ENCODE measurements around the gene VRK1.
"Not testable (repeated sequence)": the region's sequence is repeated elsewhere in the genome, so short reads cannot be mapped to it uniquely, and the experiment has no call there.

Gene VRK1

GRCh38 chr14:96883974-96884373 is 86.8 kb downstream of the VRK1 start:
- DNase-seq (ENCODE audit: low read depth in 2 of 2) = not testable (repeated sequence)

DNA sequence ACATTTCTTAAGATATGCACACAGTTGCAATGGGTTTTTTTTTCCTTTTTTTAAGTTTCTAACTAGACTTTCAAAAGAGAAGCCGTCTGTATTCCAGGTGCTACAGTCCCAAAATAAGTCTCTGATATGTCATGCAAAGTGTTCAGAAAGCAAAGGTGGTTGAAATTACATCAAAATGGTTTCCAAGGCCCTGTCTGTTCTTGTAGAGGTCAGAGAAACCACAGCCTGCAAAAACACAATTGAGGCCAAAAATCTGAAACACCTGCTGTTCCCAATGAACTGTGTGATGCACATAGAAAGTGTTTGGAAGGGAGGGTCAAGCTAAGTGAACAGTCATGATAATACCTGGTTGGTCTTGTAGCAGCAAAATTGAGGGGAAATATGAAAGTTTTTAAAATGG is 91.0 kb downstream of the VRK1 start:
- no peak for DNase-seq (ENCODE audit: low read depth in 2 of 2)

- no peak for DNase-seq (ENCODE audit: low read depth in 2 of 2)
Observed at GRCh38 chr14:96888593-96888992, 91.4 kb downstream of the VRK1 start.

- DNase-seq (ENCODE audit: low read depth in 2 of 2) = no peak
Observed at GRCh38 chr14:96889091-96889490, 91.9 kb downstream of the VRK1 start.

DNA sequence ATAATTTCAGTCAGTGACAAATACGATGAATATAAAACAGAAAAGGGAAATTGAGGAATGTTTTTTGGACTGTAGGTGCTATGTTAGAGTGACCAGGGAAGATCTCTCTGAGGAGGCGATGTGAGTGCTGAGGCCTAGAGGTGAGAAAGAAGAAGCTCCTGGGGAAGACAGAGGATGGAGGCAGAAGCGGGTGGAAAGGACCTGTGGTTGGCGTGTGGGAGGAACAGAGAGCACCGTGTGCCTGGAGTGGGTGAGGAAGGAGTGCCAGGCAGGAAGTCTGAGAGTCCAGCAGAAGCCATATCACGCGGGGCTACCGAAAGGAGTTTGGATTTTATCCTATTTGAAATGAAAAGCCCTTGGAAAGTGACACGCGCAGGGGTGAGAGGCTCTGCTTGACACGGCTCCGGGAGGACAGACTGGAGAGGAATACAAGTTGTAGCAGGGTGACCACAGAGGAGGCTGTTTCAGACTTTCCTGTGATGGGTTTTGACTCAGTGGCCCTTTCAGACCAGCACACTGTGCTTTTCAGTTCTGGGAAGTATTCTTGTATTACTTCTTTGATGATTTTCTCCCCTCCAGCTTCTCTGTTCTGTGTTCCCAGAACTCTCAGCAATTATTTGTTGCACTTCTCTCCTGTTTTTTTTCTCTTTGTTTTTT is 96.9 kb downstream of the VRK1 start:
- no peak for DNase-seq (ENCODE audit: low read depth in 2 of 2)

DNA sequence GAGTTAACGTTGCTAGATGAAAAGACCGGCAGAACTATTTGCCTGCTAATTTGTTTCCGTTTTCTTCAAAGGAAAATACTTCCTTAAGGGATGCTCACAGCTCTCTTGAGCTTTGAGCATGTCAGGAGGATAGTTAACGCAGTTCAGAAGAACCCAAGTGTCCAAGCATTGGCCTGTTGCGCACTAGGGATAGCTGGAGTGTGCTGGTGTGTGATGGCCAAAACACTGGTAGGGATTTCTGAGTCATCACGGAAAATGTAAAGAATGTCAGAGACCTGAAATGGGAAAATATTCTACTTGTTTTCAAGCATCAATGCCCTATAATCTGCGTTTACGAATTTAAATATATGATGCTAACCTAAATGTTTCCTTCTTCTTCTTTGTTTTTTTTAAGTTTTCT is 97.8 kb downstream of the VRK1 start:
- no peak for DNase-seq (ENCODE audit: low read depth in 2 of 2)

DNA sequence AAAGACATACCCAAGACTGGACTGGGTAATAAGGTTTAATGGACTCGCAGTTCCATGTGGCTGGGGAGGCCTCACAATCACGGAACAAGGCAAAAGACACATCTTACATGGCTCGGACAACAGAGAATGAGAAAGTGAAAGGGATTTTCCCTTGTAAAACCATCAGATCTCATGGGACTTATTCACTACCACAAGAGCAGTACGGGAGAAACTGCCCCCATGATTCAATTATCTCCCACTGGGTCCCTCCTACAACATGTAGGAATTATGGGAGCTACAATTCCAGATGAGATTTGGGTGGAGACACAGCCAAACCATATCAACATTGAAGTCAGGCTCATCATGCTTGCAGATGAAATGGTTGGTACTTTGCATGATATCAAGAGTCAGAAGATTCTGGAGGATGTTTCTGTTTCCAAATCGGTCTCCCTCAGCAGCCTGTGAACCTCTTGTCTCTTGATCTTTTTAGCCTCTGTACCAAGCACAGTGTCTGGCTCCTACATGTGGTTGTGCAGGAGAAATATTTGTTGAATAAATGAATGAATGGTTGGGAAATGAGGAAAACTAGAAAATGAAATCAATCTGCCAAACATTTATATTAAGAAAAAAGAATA is 98.6 kb downstream of the VRK1 start:
- no peak for DNase-seq (ENCODE audit: low read depth in 2 of 2)

DNA sequence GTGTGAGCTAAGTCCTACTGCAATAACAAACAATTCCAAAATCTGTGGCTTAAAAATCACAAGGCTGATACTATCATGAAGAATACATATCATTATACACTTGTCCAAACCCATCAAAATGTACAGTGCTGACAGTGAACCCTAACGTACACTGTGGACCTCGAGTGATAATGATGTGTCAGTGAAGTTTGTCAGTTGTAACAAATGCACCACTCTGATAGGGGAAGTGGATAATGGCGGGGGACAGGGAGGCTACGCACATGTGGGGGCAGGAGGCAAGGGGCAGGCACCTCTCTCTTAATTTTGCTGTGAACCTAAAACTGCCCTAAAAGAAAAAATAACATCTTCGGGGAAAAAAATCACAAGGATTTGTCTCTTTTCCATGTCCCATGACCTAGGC is 100.0 kb downstream of the VRK1 start:
- DNase-seq (ENCODE audit: low read depth in 2 of 2) = no peak

DNA sequence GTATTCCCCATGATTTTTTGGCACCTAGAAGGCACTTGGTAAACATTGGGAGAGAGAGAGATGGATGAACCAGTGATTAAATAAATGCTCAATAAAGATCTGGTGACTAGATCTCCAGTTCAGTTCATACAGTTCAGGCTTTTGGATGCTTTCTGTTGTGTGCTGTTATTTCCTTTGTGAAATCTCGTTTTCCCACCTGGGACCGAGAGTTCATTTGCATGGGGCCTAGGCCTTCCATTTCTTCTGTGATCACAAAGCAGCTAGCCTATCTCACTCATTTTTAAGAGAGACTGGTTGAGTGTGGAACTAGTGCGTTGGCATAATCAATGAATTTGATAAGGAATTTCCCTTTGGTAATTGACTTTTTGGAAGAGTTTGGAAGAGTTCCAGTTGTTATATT is 104.0 kb downstream of the VRK1 start:
- DNase-seq (ENCODE audit: low read depth in 2 of 2) = no peak

DNA sequence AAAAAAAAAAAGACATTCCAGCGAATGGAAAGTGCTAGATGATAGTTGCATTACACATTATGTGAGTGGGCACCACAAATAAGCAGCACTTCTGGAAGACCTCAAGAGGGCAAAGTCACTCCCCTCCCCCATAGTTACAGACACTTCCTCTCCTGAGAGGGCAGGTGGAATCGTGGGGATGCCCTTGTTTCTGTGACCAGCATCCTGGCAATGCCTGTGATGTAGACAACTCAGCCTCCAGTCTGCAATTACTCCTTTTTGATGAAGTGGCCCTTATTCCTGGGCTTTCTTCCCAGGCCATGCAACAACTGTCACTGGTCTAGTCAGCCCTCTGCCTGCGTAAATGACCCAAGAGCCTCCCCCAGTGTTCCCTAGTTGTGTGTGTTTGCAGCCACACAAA is 104.8 kb downstream of the VRK1 start:
- no peak for DNase-seq (ENCODE audit: low read depth in 2 of 2)

DNA sequence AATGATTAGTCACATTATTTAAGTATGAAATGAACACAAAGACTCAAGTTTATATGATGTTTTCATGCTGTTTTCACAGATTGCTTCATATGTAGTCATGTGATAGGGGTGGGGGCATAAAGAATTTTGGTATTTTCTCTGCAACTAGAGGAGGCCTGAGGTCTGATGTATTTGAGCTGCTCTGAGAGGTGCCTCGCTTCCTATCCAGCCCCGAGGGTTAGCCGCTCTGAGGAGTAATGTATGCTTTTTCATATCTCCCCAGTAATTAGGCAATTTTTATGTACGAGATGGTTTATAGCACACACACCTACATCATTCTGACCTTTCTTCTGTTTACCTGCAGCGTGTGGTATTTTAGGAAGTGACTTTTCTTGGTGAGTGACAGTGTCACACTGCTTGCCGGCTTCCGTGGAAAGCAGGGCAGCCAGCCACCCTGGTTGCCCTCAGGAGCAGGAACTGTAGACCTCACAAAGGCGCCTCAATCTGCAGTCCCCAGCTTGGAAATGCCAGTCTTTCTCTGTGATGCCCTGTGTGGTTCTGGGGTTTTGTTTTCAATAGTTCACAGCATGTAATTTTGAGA is 106.4 kb downstream of the VRK1 start:
- no peak for DNase-seq (ENCODE audit: low read depth in 2 of 2)

DNA sequence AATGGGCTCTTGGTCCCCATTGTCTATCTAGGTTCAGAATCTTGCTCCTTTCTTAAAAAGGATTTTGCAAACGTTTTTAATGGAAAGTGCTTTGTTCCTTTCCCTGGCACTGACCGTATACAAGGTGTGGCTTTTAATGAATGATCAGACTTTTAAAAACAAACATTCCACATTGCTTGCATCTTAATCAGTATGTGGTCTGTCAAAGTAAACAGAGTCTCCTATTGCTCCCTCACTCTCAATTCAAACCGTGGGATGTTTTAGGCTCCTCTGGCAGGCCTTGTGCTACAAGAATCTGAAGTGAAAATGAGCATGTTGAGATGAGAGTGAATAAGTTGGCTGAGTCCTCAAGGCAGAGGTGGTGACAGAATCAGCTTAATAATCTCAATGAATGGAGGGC is 107.0 kb downstream of the VRK1 start:
- no peak for DNase-seq (ENCODE audit: low read depth in 2 of 2)

DNA sequence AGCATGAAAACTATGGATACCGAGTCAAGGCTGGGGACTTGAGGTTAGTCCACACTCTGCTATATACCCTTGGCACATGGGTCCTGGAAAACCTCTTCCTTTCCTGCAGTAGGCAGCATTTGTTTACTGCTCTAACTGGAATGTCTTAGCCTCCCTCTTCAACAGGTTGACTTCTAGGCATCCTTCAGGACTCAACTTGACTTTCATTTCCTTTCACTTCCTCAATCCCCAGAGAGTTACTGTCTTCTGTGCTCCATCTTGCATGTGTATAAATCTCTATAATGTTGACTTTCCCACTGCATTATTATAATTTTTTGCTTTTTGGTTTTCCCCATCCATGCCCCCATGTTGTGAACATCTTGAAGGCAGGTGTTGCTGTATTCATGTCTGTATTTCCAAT is 107.9 kb downstream of the VRK1 start:
- DNase-seq (ENCODE audit: low read depth in 2 of 2) = no peak

DNA sequence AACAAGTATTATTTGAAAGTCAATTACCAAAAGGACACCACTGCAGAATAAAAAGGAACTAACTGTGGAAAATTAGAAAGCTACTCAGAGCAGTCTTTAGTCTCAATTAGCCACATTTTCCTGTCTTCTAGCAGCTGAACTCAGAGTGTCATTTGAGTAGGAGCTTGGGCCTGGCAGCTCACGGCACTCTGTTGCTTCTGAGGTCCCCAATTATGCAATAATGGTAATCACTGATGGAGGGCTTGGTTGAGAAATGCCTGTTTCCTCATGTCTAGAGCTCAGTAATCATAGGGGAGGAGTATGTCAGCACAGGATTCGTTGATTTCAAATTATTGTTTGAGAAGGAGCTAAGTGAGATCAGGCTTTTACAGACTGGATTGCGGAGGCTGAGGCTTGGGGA is 108.6 kb downstream of the VRK1 start:
- DNase-seq (ENCODE audit: low read depth in 2 of 2) = no peak

GRCh38 chr14:96906434-96906833 is 109.3 kb downstream of the VRK1 start:
- DNase-seq (ENCODE audit: low read depth in 2 of 2) = no peak

DNA sequence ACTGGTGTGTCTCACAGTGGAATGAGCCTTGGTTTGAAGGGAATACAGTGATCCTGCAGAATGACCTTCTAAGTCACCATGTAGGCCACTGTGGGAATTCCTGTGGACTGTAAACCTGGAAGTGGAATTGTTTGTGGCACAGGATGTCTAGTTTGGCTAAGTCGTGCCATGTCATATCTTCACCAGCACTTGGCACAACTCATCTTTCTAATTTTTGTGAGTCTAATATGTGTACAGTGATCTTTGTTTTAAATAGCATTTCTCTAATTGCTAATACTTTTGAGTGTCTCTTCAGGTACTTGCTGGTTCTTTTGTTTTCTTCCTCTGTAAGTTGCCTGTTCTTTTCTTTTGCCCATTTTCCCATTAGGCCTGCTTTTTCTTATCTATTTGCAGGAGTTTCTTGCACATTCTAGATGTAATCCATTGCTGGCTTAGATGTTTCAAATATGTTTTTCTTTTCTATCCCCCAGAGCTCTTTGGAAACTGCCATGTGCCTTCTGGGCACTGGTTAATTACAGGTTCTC is 112.7 kb downstream of the VRK1 start:
- DNase-seq (ENCODE audit: low read depth in 2 of 2) = no peak

DNA sequence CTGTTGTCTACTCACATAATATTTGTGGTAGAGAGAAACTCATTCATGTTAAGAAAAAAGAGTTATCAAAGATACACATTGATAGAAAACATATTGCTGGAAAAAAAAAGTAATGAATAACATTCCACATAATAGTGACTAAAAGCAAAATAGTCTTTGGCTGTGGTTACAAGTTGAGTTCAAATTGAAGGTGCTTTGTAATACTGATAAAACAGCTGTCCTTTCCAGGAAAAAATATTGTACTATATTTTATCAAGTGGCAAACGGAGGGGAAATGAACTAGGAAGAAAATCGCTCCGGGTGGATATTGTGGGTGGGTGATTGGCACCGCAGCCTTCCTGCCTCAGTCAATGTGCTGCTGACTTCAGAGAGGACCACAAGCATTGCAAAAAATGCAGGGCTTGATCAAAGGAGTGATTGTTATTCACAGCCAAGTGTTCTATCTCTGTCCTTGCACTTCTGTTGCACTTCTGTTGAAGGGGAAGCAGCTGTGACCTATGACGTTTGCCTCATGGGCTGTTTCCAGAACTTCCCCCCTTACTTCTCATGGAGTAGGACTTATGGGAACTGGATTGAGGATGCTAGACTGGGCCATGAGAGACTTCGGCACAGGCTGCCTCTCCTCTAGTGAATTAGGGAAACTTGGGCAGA is 114.4 kb downstream of the VRK1 start:
- DNase-seq (ENCODE audit: low read depth in 2 of 2) = no peak

DNA sequence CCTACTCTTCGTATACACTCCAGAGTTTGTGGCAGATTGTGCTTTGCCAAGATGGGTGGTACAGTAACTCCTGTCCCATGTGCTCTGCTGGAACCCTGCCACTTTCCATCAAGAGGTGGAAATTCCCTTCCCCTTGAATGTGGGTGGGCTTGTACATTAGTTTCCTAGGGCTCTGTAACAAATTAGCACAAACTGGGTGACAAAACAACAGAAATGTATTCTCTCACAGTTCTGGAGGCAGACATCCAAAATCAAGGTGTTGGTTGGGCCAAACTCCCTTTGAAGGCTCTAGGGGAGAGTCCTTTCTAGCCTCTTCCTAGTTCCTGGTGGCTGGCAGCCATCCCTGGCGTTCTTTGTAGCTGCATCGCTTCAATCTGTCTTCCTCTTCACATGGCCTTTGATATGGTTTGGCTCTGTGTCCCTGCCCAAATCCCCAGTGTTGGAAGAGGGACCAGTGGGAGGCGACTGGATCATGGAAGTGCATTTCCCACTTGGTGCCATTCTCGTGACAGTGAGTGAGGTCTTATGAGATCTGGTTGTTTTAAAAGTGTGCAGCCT is 117.5 kb downstream of the VRK1 start:
- no peak for DNase-seq (ENCODE audit: low read depth in 2 of 2)

DNA sequence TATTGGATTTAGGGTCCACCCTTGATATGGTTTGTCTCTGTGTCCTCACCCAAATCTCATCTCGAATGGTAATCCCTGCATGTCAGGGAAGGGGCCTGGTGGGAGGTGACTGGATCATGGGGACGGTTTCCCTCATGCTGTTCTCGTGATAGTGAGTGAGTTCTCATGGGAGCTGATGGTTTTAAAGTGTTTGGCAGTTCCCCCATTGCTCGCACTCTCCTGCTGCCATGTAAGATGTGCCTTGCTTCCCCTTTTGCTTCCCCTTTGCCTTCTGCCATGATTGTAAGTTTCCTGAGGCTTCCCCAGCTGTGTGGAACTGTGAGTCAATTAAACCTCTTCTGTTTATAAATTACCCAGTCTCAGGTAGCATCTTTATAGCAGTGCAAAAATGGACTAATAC is 118.3 kb downstream of the VRK1 start:
- DNase-seq (ENCODE audit: low read depth in 2 of 2) = no peak

DNA sequence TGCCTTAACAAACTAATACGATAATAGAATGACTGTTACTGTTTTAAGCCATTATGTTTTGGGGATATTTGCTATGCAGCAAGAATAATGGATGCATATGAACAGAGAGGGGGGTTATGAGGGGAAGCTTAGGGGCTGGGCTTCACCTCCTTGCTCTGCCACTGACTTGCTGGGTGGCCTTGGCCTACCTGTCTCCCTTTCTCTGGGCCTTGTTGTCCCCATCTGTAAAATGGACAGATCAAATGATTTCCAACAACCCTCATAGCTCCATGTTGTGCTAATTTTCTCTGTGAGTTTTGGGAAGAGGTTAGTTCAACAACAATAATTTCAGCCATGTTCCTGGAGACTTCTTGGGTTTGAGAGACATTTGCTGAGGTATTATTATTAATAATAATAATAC is 119.6 kb downstream of the VRK1 start:
- DNase-seq (ENCODE audit: low read depth in 2 of 2) = no peak

DNA sequence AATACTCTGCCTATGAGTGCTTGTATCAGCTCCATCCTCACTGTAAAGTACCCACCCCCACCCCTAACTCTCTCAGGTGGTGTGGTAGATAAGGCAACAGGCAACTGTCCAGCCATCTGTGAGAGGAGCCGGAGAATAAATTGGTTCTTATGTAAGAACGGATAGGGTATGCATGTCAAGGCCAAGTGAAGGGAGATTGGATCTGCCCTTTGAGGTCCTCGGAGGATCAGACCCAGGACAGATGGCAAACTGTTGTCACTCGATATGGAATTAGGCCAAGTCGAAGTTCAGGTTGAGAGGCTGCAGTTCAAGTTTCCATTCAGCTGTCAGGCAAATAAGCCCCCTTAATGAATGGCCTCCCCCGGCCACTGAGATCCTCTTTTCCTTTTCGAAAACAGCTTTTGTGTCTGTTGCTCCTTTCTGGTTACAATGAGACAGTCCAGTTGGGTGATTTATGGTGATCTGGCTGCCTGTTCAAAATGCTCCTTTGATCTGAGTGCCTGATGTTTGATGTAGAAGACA is 120.3 kb downstream of the VRK1 start:
- DNase-seq (ENCODE audit: low read depth in 2 of 2) = no peak

DNA sequence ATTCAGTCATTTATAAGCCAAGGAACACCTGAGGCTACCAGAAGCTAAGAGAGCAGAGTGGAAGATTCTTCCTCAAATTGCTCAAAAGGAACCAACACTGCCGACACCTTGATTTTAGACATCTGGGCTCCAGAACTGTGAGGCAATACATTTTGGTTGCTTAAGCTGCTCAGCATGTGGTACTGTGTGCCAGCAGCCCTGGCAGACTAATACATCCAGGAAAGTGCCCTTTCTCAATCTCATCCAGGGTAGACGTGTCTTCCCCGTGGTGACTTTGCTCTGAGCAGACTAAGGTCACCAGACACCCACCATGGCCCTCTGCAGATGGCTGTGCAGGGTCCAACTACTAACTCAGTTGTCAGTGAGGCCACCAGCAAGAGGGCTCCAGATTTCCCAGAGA is 122.8 kb downstream of the VRK1 start:
- no peak for DNase-seq (ENCODE audit: low read depth in 2 of 2)

All from stimulated activated CD4-positive, alpha-beta T cell treated with anti-CD3 and anti-CD28 coated beads, Interleukin-15, amount 100 ng/mL, for 48 hours (primary cell).